ENCODE data around the gene AGAP3. TPM values are rescaled to one million over a fixed set of nuclear protein-coding genes. Genes with fewer than 3 reads are reported as not detected.

AGAP3 gene
- total RNA-seq, 3 donors from 2014 or later, result 29.7 to 46.3 (median 35.1) TPM

Other genes starting within 250 kb of the AGAP3 start
- under 1 TPM in 1 of 3 donors, not detected in 2; 0.10 TPM for gene AOC1, start 234.0 kb upstream of the AGAP3 start, total RNA-seq
- under 1 TPM; 0.49 to 0.71 (median 0.66) TPM for gene KCNH2, start 108.2 kb upstream of the AGAP3 start, total RNA-seq
- gene NOS3, start 95.5 kb upstream of the AGAP3 start, total RNA-seq, result 1 to 10 TPM; 5.3 to 9.2 (median 8.2) TPM
- 1 to 10 TPM; 5.8 to 7.3 (median 6.7) TPM for gene ATG9B, start 62.0 kb upstream of the AGAP3 start, total RNA-seq
- gene ABCB8, start 58.0 kb upstream of the AGAP3 start, total RNA-seq, result 10 to 100 TPM; 48.1 to 54.6 (median 48.5) TPM
- gene ASIC3, start 37.9 kb upstream of the AGAP3 start, total RNA-seq, result 1 to 10 TPM; 2.4 to 3.4 (median 3.3) TPM
- gene CDK5, start 28.6 kb upstream of the AGAP3 start, total RNA-seq, result 10 to 100 TPM; 14.1 to 15.0 (median 14.3) TPM
- 100 to 1,000 TPM; 107 to 125 (median 111) TPM for gene SLC4A2, start 26.9 kb upstream of the AGAP3 start, total RNA-seq
- 100 to 1,000 TPM in 2 of 3 donors, 10 to 100 TPM in 1; 96.5 to 111 (median 104) TPM for gene FASTK, start 5.7 kb upstream of the AGAP3 start, total RNA-seq
- 10 to 100 TPM; 70.3 to 85.3 (median 71.8) TPM for gene TMUB1, start 3.0 kb upstream of the AGAP3 start, total RNA-seq
- not detected for gene GBX1, start 81.2 kb downstream of the AGAP3 start, total RNA-seq
- not detected for gene ASB10, start 100.8 kb downstream of the AGAP3 start, total RNA-seq
- not detected for gene H2BK1, start 124.0 kb downstream of the AGAP3 start, total RNA-seq
- 100 to 1,000 TPM; 144 to 151 (median 146) TPM for gene ABCF2, start 140.7 kb downstream of the AGAP3 start, total RNA-seq
- gene CHPF2, start 146.0 kb downstream of the AGAP3 start, total RNA-seq, result 10 to 100 TPM; 51.6 to 66.3 (median 51.8) TPM
- gene SMARCD3, start 162.2 kb downstream of the AGAP3 start, total RNA-seq, result 1 to 10 TPM; 1.7 to 2.5 (median 2.0) TPM